GM12865 (cell line): ENCODE results near the gene COMMD7.

ENCODE experiments used
- DNase-seq: peaks from one replicate; pipeline ENCODE4 v3.0.0; 2010; ENCODE audit warnings: low read depth
- H3K4me3 ChIP-seq: 2 replicates; pipeline ENCODE4 v1.5.1; 2011; ENCODE audit warnings: mild to moderate bottlenecking, low read depth, low read length, control low read depth
- CTCF ChIP-seq: IDR thresholded peaks from 2 replicates; pipeline ENCODE4 v1.5.1; 2011; ENCODE audit warnings: low read length, control low read depth, low read depth, inconsistent platforms; ENCODE audit not compliant: insufficient read depth; ENCODE audit errors: missing control alignments

Gene COMMD7

DNA sequence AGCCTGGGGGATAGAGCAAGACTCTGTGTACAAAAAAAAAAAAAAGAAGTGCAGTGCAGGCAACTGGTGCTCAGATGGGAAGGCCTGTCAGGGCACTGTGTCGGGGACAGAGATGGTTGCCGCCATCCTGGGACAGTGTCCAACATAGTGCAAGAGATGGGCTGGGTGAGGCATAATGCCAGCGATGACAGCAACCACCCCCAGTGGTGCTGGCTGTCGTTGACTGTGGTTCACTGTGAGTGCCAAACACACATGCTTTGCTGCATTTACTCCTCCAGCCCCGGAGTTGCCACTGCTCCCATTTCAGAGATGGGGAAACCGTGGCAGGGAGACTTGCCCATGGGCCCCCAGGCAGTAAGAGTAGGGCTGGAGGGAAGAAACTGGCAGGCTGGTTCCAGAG, 64.3 kb downstream of the COMMD7 start:
- no peak for DNase-seq
- H3K4me3 ChIP-seq, result no peak overlapping the region
- no peak for TF ChIP-seq CTCF

DNA sequence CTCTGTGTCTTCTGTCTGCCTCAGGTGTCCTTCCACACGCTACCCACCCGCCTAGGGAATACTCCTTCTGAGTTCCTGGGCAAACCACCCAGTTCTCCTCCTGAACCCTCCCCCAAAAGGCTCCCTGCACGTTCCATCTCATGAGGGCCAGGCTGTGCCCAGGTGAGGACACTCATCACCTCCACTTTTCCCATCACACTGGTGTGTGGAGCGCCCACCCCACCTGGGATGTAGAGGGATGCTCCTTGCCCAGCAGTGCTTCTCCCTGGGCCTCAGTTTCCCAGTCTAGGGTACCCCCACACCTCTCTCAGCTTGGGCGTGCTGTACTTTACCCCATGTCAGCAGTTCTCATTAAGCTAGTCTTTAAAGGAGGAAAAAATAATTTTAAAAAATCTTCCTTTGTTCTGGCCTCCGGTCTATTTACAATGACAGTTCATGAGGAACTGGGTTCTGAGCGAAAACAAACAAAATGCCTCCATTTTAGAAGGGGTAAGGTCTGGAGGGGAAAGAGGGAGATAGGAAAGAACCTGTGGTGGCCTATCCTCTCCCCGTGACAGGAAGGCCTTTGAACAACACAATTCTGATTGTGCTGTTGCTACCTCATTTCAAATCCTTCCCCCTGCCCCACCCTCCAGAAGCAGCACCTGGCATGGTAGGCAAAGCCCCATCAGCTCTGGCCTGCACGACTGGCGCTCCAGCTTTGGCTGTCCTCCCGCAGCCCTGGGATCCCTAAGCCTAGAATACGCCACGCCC, 67.9 kb downstream of the COMMD7 start:
- DNase-seq, result no peak
- no peak overlapping the region for H3K4me3 ChIP-seq
- TF ChIP-seq CTCF, result no peak

- TF ChIP-seq CTCF, result peak; percentile 79
- DNase-seq, result peak; percentile 78
- H3K4me3 ChIP-seq, result no peak overlapping the region
Observed at GRCh38 chr20:32674362-32674789, 68.9 kb downstream of the COMMD7 start.

DNA sequence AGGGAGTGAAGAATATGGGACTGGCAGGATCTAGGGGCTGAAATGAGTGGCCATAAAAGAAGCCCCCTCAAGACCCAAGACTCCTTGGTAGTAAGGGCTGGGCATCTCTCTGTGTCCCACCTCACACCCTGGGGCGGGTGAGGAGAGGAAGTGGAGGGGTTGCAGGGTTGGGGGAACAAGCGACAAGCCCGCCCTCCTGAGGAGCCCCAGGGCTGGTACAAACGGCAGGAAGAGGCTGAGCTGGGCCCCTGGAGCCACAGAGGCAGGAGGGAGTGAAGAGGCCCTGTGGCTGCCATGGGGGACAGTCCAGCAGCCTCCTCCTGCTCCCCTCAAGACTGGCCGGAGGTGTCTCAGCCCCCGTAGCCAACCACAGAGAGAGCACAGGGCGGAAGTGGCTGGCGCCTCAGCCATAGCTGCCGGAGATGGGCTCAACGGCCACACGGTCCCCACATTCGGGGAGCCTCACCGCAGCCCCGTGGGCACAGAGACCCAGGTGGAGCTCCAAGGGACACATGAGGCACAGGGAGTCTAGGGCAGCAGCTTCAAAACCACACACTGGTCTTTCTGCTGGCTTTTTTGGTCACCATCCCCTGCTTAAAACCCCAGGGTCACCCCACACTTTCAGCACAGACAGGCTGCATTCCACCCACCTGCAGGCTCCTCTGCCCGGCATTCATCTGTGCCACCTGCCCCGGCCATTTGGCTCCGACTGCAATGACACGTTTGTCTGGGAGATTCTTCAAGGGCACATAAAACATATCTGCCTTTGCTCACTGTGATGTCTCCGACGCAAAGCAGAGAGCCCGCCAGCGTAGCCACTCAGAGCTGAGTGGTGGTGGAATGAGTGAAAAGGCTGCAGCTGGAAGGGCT, 70.0 kb downstream of the COMMD7 start:
- peak; percentile 80 for DNase-seq
- TF ChIP-seq CTCF, result peak; percentile 8
- peak overlapping the region; percentile 7 for H3K4me3 ChIP-seq

- TF ChIP-seq CTCF, result no peak
- peak; percentile 35 for DNase-seq
- H3K4me3 ChIP-seq, result peak overlapping the region; percentile 7
Observed at GRCh38 chr20:32672394-32672981, 70.8 kb downstream of the COMMD7 start.

DNA sequence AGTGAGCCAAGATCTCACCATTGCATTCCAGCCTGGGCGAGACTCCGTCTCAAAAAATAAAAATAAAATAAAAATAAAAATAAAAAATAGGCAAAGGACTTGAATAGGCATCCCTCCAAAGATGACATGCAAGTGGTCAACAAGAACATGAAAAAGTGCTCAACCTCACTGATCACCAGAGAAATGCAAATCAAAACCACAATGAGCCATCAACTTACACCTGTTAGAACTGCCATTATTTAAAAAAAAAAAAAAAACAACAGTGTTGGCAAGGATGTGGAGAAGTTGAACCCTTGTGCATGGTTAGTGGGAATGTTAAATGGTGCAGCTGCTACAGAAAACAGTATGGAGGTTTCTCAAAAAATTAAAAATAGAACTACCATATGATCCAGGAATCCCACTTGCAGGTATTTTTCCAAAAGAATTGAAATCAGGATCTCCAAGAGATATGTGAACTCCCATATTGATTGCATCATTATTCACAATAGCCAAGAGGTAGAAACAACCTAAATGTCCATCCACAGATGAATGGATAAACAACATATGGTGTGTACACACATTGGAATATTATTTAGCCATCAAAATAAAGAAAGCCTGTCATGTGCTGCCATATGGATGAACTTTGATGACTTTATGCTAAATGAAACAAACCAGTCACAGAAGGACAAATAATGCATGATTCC, 72.4 kb downstream of the COMMD7 start:
- H3K4me3 ChIP-seq, result no peak overlapping the region
- peak; percentile 86 for DNase-seq
- TF ChIP-seq CTCF, result no peak
